Measurements from ENCODE around the gene SKOR1. TPM values are rescaled to one million over a fixed set of nuclear protein-coding genes. Genes with fewer than 3 reads are reported as not detected.

SKOR1 gene
- polyA plus RNA-seq, 1 experiment = 0.02 TPM

DNA sequence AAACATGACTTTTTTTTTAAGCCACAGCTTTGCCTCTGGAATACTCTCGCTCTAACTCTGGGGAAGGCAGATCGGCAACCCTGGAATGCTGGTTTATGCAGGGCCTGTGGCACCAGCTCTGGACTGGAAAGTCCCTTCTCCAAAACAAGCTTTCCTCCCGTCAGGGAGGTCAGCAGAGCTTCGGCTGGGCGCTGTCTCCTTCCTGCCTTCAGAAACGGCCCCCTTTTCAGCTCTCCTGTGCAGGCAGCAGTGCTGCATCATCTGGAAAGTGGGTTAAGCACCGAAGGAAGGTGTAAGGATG lies 42.7 kb upstream of the SKOR1 start:
- POLR2A ChIA-PET = no interaction called here
- Histone ChIP-seq H3K27ac (ENCODE audit: low read depth, low read length) (no peak overlapping the region), H3K9me3 (ENCODE audit: control insufficient read depth, insufficient read depth, low read length) (no peaks in the 10 kb centered on the region), H3K4me3 (ENCODE audit: low read depth, low read length) (no peak overlapping the region), H3K27me3 (ENCODE audit: control insufficient read depth, insufficient read depth, low read length) (no peaks in the 10 kb centered on the region)
- CTCF ChIA-PET = no interaction called here
- TF ChIP-seq, protein P1, sequence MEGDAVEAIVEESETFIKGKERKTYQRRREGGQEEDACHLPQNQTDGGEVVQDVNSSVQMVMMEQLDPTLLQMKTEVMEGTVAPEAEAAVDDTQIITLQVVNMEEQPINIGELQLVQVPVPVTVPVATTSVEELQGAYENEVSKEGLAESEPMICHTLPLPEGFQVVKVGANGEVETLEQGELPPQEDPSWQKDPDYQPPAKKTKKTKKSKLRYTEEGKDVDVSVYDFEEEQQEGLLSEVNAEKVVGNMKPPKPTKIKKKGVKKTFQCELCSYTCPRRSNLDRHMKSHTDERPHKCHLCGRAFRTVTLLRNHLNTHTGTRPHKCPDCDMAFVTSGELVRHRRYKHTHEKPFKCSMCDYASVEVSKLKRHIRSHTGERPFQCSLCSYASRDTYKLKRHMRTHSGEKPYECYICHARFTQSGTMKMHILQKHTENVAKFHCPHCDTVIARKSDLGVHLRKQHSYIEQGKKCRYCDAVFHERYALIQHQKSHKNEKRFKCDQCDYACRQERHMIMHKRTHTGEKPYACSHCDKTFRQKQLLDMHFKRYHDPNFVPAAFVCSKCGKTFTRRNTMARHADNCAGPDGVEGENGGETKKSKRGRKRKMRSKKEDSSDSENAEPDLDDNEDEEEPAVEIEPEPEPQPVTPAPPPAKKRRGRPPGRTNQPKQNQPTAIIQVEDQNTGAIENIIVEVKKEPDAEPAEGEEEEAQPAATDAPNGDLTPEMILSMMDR (IDR thresholded peaks at IDR 0.05; ENCODE audit: low read depth, low read length) = no peak
- no peak for DNase-seq (ENCODE audit: low read depth, low spot score)

DNA sequence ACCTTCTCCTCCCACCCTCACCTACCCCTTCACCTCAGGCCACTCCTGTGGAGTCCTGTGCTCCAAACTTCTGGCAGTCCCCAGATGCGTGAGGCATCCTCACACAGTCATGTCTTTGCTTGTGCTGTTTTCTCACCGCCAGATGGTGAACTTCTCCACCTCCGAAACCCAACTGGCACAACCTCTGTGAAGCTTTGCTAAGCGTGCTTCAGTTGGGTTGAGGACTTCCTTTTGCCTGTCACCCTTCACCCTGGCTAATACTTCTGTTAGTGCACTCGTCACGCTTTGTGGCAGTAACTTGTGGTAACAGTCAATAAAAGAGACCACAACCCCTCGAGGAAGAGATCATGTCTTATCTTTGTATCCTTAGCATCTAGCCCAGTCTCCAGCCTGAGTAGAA lies 42.0 kb upstream of the SKOR1 start:
- no peaks in the 10 kb centered on the region for H3K9me3 ChIP-seq (ENCODE audit: control insufficient read depth, insufficient read depth, low read length)
- no peak overlapping the region for H3K27ac ChIP-seq (ENCODE audit: low read depth, low read length)
- H3K4me3 ChIP-seq (ENCODE audit: low read depth, low read length) = no peak overlapping the region
- ChIA-PET POLR2A (no interaction called here), CTCF (no interaction called here)
- DNase-seq (ENCODE audit: low read depth, low spot score) = no peak
- no peaks in the 10 kb centered on the region for H3K27me3 ChIP-seq (ENCODE audit: control insufficient read depth, insufficient read depth, low read length)
- TF ChIP-seq, protein P1 (IDR thresholded peaks at IDR 0.05; ENCODE audit: low read depth, low read length) = no peak

DNA sequence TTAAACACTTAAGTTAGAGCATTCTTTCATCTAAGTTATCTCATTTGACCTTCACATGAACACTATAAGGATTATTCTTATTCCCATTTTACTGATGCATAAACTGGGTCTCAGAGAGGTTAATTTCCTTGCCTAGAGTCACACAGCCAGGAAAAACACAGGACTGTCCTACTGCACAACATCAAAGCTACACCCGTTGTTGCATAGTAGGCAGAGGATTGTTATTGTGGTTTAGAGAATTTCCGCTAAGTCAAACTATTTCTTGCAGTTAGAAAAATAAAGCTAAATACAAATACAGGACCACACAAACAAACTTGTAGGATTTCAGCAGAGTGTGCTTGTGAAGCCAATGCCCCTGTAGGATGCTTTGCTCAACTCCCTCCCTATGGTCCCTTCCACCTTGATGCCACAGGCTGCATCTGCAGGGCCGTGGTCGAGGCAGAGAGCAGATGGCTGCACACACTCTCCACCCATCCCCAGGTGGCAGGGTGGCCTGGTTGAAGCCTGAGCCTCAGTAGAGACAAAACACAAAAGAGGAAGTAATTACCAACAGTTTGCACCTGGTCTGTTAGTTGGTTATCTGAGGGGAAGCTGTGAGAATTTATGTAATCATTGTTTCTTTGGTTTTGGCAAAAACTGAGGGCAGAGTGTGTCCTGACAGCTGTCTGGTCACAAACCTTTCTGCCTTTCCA lies 41.1 kb upstream of the SKOR1 start:
- Histone ChIP-seq H3K4me3 (ENCODE audit: low read depth, low read length) (no peak overlapping the region), H3K9me3 (ENCODE audit: control insufficient read depth, insufficient read depth, low read length) (no peaks in the 10 kb centered on the region), H3K27ac (ENCODE audit: low read depth, low read length) (no peak overlapping the region), H3K27me3 (ENCODE audit: control insufficient read depth, insufficient read depth, low read length) (no peaks in the 10 kb centered on the region)
- no peak for DNase-seq (ENCODE audit: low read depth, low spot score)
- ChIA-PET CTCF (no interaction called here), POLR2A (no interaction called here)
- TF ChIP-seq, protein P1 (IDR thresholded peaks at IDR 0.05; ENCODE audit: low read depth, low read length) = no peak

DNA sequence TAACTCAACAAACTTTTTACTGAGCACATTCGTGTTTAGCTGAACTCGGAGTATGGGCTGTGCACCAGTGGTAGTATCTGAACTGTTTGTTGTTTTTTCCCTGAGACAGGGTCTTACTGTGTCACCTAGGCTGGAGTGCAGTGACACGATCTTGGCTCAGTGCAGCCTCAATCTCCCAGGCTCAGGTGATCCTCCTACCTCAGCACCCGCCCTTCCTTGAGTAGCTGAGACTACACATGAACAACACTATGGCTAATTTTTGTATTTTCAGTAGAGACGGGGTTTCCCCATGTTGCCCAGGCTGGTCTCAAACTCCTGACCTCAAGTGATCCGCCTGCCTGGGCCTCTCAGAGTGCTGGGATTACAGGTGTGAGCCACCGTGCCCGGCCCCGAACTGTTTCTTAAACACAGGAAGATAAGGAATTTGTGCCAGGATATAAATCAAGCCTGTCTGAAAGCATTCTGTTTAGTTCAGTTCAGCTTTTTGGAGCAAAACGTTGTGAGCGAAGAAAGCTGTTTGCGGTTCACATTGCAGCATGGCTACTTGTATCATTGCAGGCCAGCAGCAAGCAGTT lies 40.4 kb upstream of the SKOR1 start:
- no peak for DNase-seq (ENCODE audit: low read depth, low spot score)
- TF ChIP-seq, protein P1 (IDR thresholded peaks at IDR 0.05; ENCODE audit: low read depth, low read length) = no peak
- Histone ChIP-seq H3K27ac (ENCODE audit: low read depth, low read length) (no peak overlapping the region), H3K4me3 (ENCODE audit: low read depth, low read length) (no peak overlapping the region), H3K9me3 (ENCODE audit: control insufficient read depth, insufficient read depth, low read length) (no peaks in the 10 kb centered on the region), H3K27me3 (ENCODE audit: control insufficient read depth, insufficient read depth, low read length) (no peaks in the 10 kb centered on the region)
- ChIA-PET CTCF (no interaction called here), POLR2A (no interaction called here)

DNA sequence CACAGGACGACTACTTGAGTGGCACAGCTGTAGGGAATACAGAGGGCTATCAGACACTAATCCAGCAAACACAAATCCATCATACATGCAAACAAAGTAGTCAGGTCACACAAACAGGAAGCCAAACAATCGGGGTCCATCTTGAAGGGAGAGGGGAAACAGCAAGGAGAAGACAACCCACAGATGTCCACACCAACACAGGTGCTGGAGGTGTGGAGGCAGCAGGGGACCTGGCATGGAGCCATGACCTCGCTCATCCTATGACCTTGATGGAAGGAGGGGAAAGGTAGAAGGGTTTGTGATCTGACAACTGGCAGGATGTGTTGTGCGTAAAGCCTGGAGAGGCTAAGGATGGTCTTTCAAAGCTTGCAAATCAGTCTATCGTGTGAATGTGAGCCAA lies 39.9 kb upstream of the SKOR1 start:
- no peak for DNase-seq (ENCODE audit: low read depth, low spot score)
- CTCF ChIA-PET = no interaction called here
- Histone ChIP-seq H3K4me3 (ENCODE audit: low read depth, low read length) (no peak overlapping the region), H3K27me3 (ENCODE audit: control insufficient read depth, insufficient read depth, low read length) (no peaks in the 10 kb centered on the region), H3K27ac (ENCODE audit: low read depth, low read length) (no peak overlapping the region), H3K9me3 (ENCODE audit: control insufficient read depth, insufficient read depth, low read length) (no peaks in the 10 kb centered on the region)
- TF ChIP-seq, protein P1 (IDR thresholded peaks at IDR 0.05; ENCODE audit: low read depth, low read length) = no peak
- POLR2A ChIA-PET = no interaction called here

Measured in AG04450 (cell line).